Brain microvascular endothelial cell (primary cell): ENCODE results near the gene OR52W1.

Experiments used
- DNase-seq: peaks from one replicate; pipeline ENCODE4 v3.0.0-alpha.2; 2020
- H3K27ac ChIP-seq: fragments of 250-450 bp; sonication (Bioruptor Pico); 2 replicates; pipeline ENCODE4 v1.5.1; 2020; ENCODE audit warnings: mild to moderate bottlenecking, moderate library complexity
- H3K27me3 ChIP-seq: fragments of 250-450 bp; sonication (Bioruptor Pico); replicated peaks from 2 replicates; pipeline ENCODE4 v1.5.1; 2020; ENCODE audit warnings: mild to moderate bottlenecking
- H3K36me3 ChIP-seq: fragments of 250-450 bp; sonication (Bioruptor Pico); replicated peaks from 2 replicates; pipeline ENCODE4 v1.5.1; 2020; ENCODE audit warnings: mild to moderate bottlenecking
- H3K4me3 ChIP-seq: 2 replicates; pipeline ENCODE4 v1.5.1; 2011; ENCODE audit warnings: low read depth, mild to moderate bottlenecking, control low read depth, low read length, moderate library complexity
- CTCF ChIP-seq: IDR thresholded peaks from 2 replicates; pipeline ENCODE4 v1.5.1; 2011; ENCODE audit warnings: low read depth, mild to moderate bottlenecking, moderate library complexity, low read length, control low read depth, inconsistent platforms; ENCODE audit errors: missing control alignments
- in situ Hi-C: cut with HindIII; loops from 2 replicates; pipeline ENCODE4 v1.10.0; 2017; ENCODE audit warnings: low sequenced_read_pairs, low pct_ligation_motif_present

OR52W1 gene

GRCh38 chr11:6201481-6201880 is 2.5 kb downstream of the OR52W1 start:
- no peak overlapping the region for H3K4me3 ChIP-seq
- in situ Hi-C loops, result no loop called here
- H3K27me3 ChIP-seq, result no peaks in the 10 kb centered on the region
- no peak overlapping the region for H3K27ac ChIP-seq
- no peak for DNase-seq
- peaks cover 3% of the 10 kb centered on the region for H3K36me3 ChIP-seq
- no peak for TF ChIP-seq CTCF

GRCh38 chr11:6202041-6202440 is 3.0 kb downstream of the OR52W1 start:
- no peak for DNase-seq

GRCh38 chr11:6203327-6203726 is 4.3 kb downstream of the OR52W1 start:
- no peak for TF ChIP-seq CTCF
- no peak for DNase-seq
- peaks cover 3% of the 10 kb centered on the region for H3K36me3 ChIP-seq
- no peak overlapping the region for H3K27ac ChIP-seq
- in situ Hi-C loops, result no loop called here
- H3K27me3 ChIP-seq, result no peaks in the 10 kb centered on the region
- H3K4me3 ChIP-seq, result no peak overlapping the region

More at GRCh38 chr11:6202041-6202440, 3.0 kb downstream of the OR52W1 start:
- H3K27me3 ChIP-seq, result no peaks in the 10 kb centered on the region
- H3K36me3 ChIP-seq, result peaks cover 3% of the 10 kb centered on the region
- in situ Hi-C loops, result no loop called here
- TF ChIP-seq CTCF, result no peak
- H3K27ac ChIP-seq, result no peak overlapping the region
- H3K4me3 ChIP-seq, result no peak overlapping the region

- Histone ChIP-seq H3K27me3 (no peaks in the 10 kb centered on the region), H3K36me3 (peaks cover 3% of the 10 kb centered on the region), H3K4me3 (no peak overlapping the region), H3K27ac (no peak overlapping the region)
- DNase-seq, result no peak
- in situ Hi-C loops, result no loop called here
- no peak for TF ChIP-seq CTCF
These were observed 5.7 kb downstream of the OR52W1 start for GRCh38 chr11:6204706-6205105.

- no peak within 1 kb of the TSS for H3K4me3 ChIP-seq
- peaks cover 6% of the 10 kb centered on the region for H3K36me3 ChIP-seq
- no peak within 1 kb of the TSS for H3K27ac ChIP-seq
- no peak for TF ChIP-seq CTCF
- in situ Hi-C loops, result no loop called here
- DNase-seq, result no peak
- no peaks in the 10 kb centered on the region for H3K27me3 ChIP-seq
These were observed 6.3 kb downstream of the OR52W1 start, which contains the start of gene C11orf42 for GRCh38 chr11:6205366-6205765. TSS of gene C11orf42 (plus strand) at chr11:6205557. CDS start at chr11:6205616, 59 bp downstream.

- no peak overlapping the region for H3K27ac ChIP-seq
- no peak overlapping the region for H3K4me3 ChIP-seq
- no peak for DNase-seq
- in situ Hi-C loops, result no loop called here
- no peaks in the 10 kb centered on the region for H3K27me3 ChIP-seq
- no peak for TF ChIP-seq CTCF
- peaks cover 10% of the 10 kb centered on the region for H3K36me3 ChIP-seq
These were observed 7.6 kb downstream of the OR52W1 start for GRCh38 chr11:6206456-6207180.
